Measurements from ENCODE around the gene CYTH1.

The CYTH1 gene

GRCh38 chr17:78819806-78820792 lies 38.0 kb upstream of the CYTH1 start:
- POLR2A ChIA-PET = interaction anchor here (0.6 kb wide), 1 partner anchor 152 kb away, joined by 3 read pairs; no protein-coding TSS in a partner anchor
- CTCF ChIA-PET = no interaction called here
- TF ChIP-seq FOXK2 (IDR thresholded peaks at IDR 0.05) (no peak), NFRKB (IDR thresholded peaks at IDR 0.05) (no peak), HDGF (IDR thresholded peaks at IDR 0.05; ENCODE audit: borderline replicate concordance) (no peak), SP1 (IDR thresholded peaks at IDR 0.05) (no peak), SUZ12 (IDR thresholded peaks at IDR 0.05) (no peak)
- DNase-seq (ENCODE audit: extremely low spot score) = no peak

DNA sequence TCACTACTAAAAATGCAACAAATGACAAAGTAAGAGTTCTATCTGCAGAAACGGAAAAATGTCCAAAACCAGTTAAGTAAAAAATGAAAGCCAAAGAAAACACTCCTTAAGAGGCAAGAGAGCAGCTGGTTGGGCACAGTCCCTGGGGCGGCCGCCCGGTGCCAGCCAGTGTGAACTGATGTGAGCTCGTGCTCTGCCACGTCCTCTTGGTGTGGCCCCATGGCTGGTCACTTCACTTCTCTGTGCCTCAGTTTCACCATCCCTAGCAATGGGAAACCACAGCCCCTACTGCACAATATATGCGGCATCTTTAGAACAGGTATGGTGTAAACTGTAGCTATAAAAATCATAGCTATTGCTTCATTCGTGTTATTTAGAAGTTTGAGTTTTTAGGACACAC lies 37.3 kb upstream of the CYTH1 start:
- no peak for TF ChIP-seq SUZ12 (IDR thresholded peaks at IDR 0.05)
- TF ChIP-seq LEF1 (IDR thresholded peaks at IDR 0.05; ENCODE audit: borderline replicate concordance) = no peak
- TF ChIP-seq SP1 (IDR thresholded peaks at IDR 0.05) = no peak
- no peak for TF ChIP-seq PKNOX1 (IDR thresholded peaks at IDR 0.05)
- TF ChIP-seq ZNF384 (IDR thresholded peaks at IDR 0.05) = no peak
- no peak for TF ChIP-seq L3MBTL2 (conservative IDR thresholded peaks at IDR 0.05)
- no peak for TF ChIP-seq FOXM1 (IDR thresholded peaks at IDR 0.05; ENCODE audit: borderline replicate concordance)
- TF ChIP-seq FOXK2 (IDR thresholded peaks at IDR 0.05) = no peak
- TF ChIP-seq FOXA1 (IDR thresholded peaks at IDR 0.05) = no peak
- no peak for TF ChIP-seq ELF4 (IDR thresholded peaks at IDR 0.05)
- no peak for TF ChIP-seq ARNT (IDR thresholded peaks at IDR 0.05)
- no peak for TF ChIP-seq BHLHE40 (IDR thresholded peaks at IDR 0.05; ENCODE audit: borderline replicate concordance)
- no peak for TF ChIP-seq HDGF (IDR thresholded peaks at IDR 0.05; ENCODE audit: borderline replicate concordance)
- no peak for TF ChIP-seq TARDBP (IDR thresholded peaks at IDR 0.05)
- no peak for TF ChIP-seq CTBP1 (IDR thresholded peaks at IDR 0.05; ENCODE audit: borderline replicate concordance)
- ChIA-PET POLR2A (no interaction called here), CTCF (no interaction called here)
- DNase-seq (ENCODE audit: extremely low spot score) = no peak

GRCh38 chr17:78818932-78819331 lies 36.9 kb upstream of the CYTH1 start:
- CTCF ChIA-PET = no interaction called here

DNA sequence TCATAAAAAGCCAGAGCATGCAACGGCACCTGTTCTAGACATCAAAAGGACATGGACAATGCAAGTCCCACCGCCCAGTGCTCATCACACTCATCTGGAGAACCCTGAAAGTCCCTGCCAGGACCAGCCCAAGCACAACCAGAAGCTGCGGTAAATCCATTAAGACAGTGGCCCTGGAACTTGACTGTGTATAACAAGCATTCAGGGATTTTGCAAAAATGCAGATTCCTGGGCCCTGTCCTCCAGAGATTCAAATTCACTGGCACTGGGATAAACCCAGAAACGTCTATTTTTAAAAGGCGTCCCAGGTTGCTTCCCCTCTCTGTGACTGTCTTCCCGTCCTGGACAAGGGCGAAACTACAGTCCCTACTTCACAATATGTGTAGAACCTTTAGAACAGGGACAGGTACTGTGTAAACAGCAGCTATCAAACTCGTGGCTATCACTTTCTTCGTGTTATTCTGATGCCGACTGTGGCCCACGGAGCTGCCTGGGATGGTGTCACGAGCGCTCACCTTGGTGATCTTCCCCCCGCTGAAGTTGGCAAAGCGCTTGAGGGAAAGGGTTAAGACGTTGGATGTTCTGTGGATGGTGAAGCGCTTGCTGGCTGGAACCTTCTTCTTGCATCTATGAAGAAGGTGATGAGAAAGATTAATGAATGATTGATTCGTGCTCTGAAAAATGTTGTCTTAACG lies 36.2 kb upstream of the CYTH1 start:
- TF ChIP-seq L3MBTL2 (conservative IDR thresholded peaks at IDR 0.05) (no peak), LEF1 (IDR thresholded peaks at IDR 0.05; ENCODE audit: borderline replicate concordance) (no peak), SUZ12 (IDR thresholded peaks at IDR 0.05) (no peak), ZNF384 (IDR thresholded peaks at IDR 0.05) (no peak), FOXA1 (IDR thresholded peaks at IDR 0.05) (no peak), FOXM1 (IDR thresholded peaks at IDR 0.05; ENCODE audit: borderline replicate concordance) (no peak), ARNT (IDR thresholded peaks at IDR 0.05) (no peak), ELF4 (IDR thresholded peaks at IDR 0.05) (no peak), CTBP1 (IDR thresholded peaks at IDR 0.05; ENCODE audit: borderline replicate concordance) (no peak), SP1 (IDR thresholded peaks at IDR 0.05) (no peak), FOXK2 (IDR thresholded peaks at IDR 0.05) (no peak), PKNOX1 (IDR thresholded peaks at IDR 0.05) (no peak), NFRKB (IDR thresholded peaks at IDR 0.05) (no peak), TARDBP (IDR thresholded peaks at IDR 0.05) (no peak), BHLHE40 (IDR thresholded peaks at IDR 0.05; ENCODE audit: borderline replicate concordance) (no peak), HDGF (IDR thresholded peaks at IDR 0.05; ENCODE audit: borderline replicate concordance) (no peak)
- POLR2A ChIA-PET = no interaction called here
- DNase-seq (ENCODE audit: extremely low spot score) = no peak
- CTCF ChIA-PET = no interaction called here

More at GRCh38 chr17:78818932-78819331, 36.9 kb upstream of the CYTH1 start:
- POLR2A ChIA-PET = no interaction called here
- no peak for DNase-seq (ENCODE audit: extremely low spot score)
- TF ChIP-seq NFRKB (IDR thresholded peaks at IDR 0.05) (no peak), FOXM1 (IDR thresholded peaks at IDR 0.05; ENCODE audit: borderline replicate concordance) (no peak), PKNOX1 (IDR thresholded peaks at IDR 0.05) (no peak), ZNF384 (IDR thresholded peaks at IDR 0.05) (no peak), SP1 (IDR thresholded peaks at IDR 0.05) (no peak), ELF4 (IDR thresholded peaks at IDR 0.05) (no peak), BHLHE40 (IDR thresholded peaks at IDR 0.05; ENCODE audit: borderline replicate concordance) (no peak)

- CTCF ChIA-PET = no interaction called here
- POLR2A ChIA-PET = no interaction called here
- no peak for DNase-seq (ENCODE audit: extremely low spot score)
- no peak for TF ChIP-seq FOXK2 (IDR thresholded peaks at IDR 0.05)
- TF ChIP-seq BHLHE40 (IDR thresholded peaks at IDR 0.05; ENCODE audit: borderline replicate concordance) = no peak
- TF ChIP-seq FOXA1 (IDR thresholded peaks at IDR 0.05) = no peak
- no peak for TF ChIP-seq LEF1 (IDR thresholded peaks at IDR 0.05; ENCODE audit: borderline replicate concordance)
- TF ChIP-seq NFRKB (IDR thresholded peaks at IDR 0.05) = no peak
- no peak for TF ChIP-seq FOXM1 (IDR thresholded peaks at IDR 0.05; ENCODE audit: borderline replicate concordance)
- no peak for TF ChIP-seq ELF4 (IDR thresholded peaks at IDR 0.05)
- no peak for TF ChIP-seq L3MBTL2 (conservative IDR thresholded peaks at IDR 0.05)
- TF ChIP-seq TARDBP (IDR thresholded peaks at IDR 0.05) = no peak
- TF ChIP-seq CTBP1 (IDR thresholded peaks at IDR 0.05; ENCODE audit: borderline replicate concordance) = no peak
Observed at GRCh38 chr17:78817123-78817522, 35.0 kb upstream of the CYTH1 start.

All from HEK293T (cell line).